ENCODE measurements around the gene RIOX2.
"Not testable (repeated sequence)": the region's sequence is repeated elsewhere in the genome, so short reads cannot be mapped to it uniquely, and the experiment has no call there.

RIOX2 gene

GRCh38 chr3:97971679-97972567 lies at the start of gene RIOX2:
TSS of gene RIOX2 (minus strand) at chr3:97972431. CDS start at chr3:97967593, 4,838 bp downstream.
- DNase-seq, result peak; percentile 49

GRCh38 chr3:98020412-98020811 lies 48.2 kb upstream of the RIOX2 start:
- DNase-seq, result no peak

GRCh38 chr3:98018301-98018700 lies 46.1 kb upstream of the RIOX2 start:
- no peak for DNase-seq

GRCh38 chr3:98014268-98014585 lies 42.0 kb upstream of the RIOX2 start:
- DNase-seq, result no peak

GRCh38 chr3:98013411-98014267 lies 41.4 kb upstream of the RIOX2 start:
- no peak for DNase-seq

- no peak for DNase-seq
Measured at GRCh38 chr3:98012979-98013378, 40.7 kb upstream of the RIOX2 start.

- not testable (repeated sequence) for DNase-seq
Measured at GRCh38 chr3:98010883-98011449, 38.7 kb upstream of the RIOX2 start.

- DNase-seq, result no peak
Measured at GRCh38 chr3:98010194-98010882, 38.1 kb upstream of the RIOX2 start.

GRCh38 chr3:98008855-98009254 lies 36.6 kb upstream of the RIOX2 start:
- DNase-seq, result peak; percentile 61

- DNase-seq, result no peak
Measured at GRCh38 chr3:98005438-98005837, 33.2 kb upstream of the RIOX2 start.

GRCh38 chr3:98004721-98005120 lies 32.5 kb upstream of the RIOX2 start:
- DNase-seq, result no peak

- DNase-seq, result peak; percentile 47
Measured at GRCh38 chr3:98003306-98003969, 31.2 kb upstream of the RIOX2 start.

- no peak for DNase-seq
Measured at GRCh38 chr3:98002717-98003116, 30.5 kb upstream of the RIOX2 start.

GRCh38 chr3:97999994-98000393 lies 27.8 kb upstream of the RIOX2 start:
- no peak for DNase-seq

GRCh38 chr3:97999103-97999502 lies 26.9 kb upstream of the RIOX2 start:
- no peak for DNase-seq

- peak; percentile 23 for DNase-seq
Measured at GRCh38 chr3:97996988-97997387, 24.8 kb upstream of the RIOX2 start.

GRCh38 chr3:97994328-97994945 lies 22.2 kb upstream of the RIOX2 start:
- DNase-seq, result no peak

- DNase-seq, result no peak
Measured at GRCh38 chr3:97993526-97993925, 21.3 kb upstream of the RIOX2 start.

GRCh38 chr3:97992547-97993173 lies 20.4 kb upstream of the RIOX2 start:
- no peak for DNase-seq

- DNase-seq, result no peak
Measured at GRCh38 chr3:97991293-97991682, 19.1 kb upstream of the RIOX2 start.

- peak; percentile 52 for DNase-seq
Measured at GRCh38 chr3:97990624-97991292, 18.5 kb upstream of the RIOX2 start.
